Measurements from ENCODE around the gene PNMA1.

DNA sequence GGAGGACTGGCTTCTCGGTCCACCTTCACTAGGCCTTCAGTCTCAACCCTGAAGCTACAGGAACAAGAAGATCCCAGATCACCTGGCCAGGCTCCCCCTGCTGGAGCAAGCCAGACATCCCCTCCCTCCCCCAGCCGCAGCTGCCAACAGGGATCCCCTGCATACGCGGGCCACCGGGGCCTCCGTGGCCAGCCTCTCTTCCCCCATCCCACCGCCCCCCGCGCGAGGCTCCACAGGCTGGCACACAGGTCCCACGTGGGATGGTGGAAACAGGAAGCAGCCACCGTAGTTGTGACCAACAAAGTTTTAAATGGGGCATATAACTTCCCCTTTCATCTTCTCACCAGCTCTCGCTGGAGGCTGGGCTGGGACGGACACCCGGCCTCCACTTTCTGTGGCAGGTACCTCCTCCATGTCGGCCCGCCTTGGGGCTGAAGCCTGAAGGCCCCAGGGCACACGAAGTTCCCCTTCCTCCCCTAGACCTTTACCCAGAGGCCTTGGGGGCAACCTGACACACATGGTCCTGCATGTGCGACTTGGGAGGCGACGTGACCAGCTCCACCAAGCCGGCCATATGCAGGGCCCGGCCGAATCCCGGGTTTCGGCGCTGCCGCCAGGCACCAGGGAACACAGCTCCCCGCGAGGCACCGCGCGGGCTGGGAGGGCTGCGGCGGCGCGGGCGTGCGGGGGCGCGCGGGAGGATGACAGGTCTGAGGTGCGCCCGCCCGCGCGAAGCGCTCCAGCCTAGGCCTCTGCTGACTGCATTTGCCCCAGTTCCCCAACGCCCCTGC, 44.4 kb upstream of the PNMA1 start:
- TF ChIP-seq CTCF (IDR thresholded peaks at IDR 0.05 in 2 of 3, conservative IDR thresholded peaks at IDR 0.05 in 1 of 3; ENCODE audit: insufficient read depth in 2 of 3, low read depth in 1 of 3, low read length in 3 of 3), result peak; percentile 57 to 63 (median 61)
- no peak for TF ChIP-seq ATF2 (CRISPR knock-in tag; IDR thresholded peaks at IDR 0.05)
